ENCODE results near the gene CWC22.

DNA sequence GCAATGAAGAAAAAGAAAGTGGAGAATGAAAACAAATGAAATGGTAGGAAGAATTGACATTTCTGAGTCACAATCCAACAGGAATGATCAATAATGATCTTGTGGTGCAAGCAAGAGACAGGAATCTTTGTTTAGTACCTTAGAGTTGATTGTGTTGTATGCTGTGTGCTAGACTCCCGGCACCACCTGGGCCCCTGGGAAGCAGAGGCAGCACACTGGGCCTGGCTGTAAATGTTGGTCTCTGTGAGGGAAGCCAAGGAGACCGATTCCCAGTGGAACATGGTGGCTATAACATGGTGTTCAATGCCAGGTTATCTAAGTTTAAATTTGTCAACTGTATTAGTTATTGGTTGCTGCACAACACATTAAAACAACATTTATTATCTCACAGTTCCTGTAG, 9.8 kb upstream of the CWC22 start:
- no peak for TF ChIP-seq EZH2 (IDR thresholded peaks at IDR 0.05; ENCODE audit: low read length, missing control alignments)
- TF ChIP-seq, protein P1, sequence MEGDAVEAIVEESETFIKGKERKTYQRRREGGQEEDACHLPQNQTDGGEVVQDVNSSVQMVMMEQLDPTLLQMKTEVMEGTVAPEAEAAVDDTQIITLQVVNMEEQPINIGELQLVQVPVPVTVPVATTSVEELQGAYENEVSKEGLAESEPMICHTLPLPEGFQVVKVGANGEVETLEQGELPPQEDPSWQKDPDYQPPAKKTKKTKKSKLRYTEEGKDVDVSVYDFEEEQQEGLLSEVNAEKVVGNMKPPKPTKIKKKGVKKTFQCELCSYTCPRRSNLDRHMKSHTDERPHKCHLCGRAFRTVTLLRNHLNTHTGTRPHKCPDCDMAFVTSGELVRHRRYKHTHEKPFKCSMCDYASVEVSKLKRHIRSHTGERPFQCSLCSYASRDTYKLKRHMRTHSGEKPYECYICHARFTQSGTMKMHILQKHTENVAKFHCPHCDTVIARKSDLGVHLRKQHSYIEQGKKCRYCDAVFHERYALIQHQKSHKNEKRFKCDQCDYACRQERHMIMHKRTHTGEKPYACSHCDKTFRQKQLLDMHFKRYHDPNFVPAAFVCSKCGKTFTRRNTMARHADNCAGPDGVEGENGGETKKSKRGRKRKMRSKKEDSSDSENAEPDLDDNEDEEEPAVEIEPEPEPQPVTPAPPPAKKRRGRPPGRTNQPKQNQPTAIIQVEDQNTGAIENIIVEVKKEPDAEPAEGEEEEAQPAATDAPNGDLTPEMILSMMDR (conservative IDR thresholded peaks at IDR 0.05 in 1 of 2, IDR thresholded peaks at IDR 0.05 in 1 of 2; ENCODE audit: low read depth in 1 of 2, low read length in 2 of 2) = no peak

Data from fibroblast of lung (primary cell).